GM18909 (cell line): Measurements from ENCODE around the gene ATP2C2.

ENCODE experiments used
- ATAC-seq: cut with Tn5 transposase; IDR thresholded peaks from one replicate; pipeline ENCODE4 v1.9.1; 2021; ENCODE audit warnings: mild to moderate bottlenecking; ENCODE audit not compliant: unreplicated experiment, poor library complexity

ATP2C2 gene

DNA sequence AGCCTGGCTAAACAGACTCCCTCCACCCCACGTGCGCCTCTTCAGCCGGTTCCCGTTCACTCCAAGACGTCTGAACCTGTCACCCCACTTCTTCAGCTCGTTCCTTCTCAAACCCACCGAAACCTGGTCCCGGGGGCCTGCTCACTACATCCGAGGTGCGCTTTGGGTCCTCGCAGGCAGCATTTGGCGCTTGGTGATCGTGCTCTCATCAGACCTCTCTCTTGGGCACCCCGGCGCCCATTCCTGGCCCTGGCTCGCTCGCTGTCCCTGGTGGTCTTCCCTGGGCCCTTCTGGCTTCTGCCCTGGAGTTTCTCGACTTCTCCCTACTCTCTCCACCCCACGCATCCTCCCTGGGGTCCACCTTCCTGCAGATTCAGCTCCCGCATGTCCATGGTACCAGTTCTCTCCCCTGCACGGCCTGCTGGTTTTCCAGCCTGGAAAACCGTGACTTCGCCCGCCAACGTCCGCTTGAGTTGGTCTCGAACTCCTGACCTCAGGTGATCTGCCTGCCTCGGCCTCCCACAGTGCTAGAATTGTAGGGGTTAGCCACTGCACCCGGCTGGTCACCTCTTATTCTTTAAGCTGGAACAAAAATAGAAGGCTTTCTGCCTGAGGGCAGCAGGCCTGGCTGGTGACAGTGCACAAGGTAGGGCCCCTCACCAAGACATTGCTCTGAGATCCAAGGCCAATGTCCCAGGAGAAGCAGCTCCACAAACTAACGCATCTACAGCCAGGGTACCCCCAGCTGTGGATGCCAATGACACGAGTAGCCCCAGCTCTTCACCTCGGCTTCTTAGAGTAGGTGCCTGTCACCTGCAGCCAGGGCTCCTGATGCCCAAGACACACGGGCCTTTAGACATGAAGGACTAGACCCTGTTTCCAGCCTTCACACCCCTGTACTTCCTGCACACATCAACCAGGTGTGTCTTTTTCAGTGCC lies 137.2 kb downstream of the ATP2C2 start:
- ATAC-seq, result no peak

DNA sequence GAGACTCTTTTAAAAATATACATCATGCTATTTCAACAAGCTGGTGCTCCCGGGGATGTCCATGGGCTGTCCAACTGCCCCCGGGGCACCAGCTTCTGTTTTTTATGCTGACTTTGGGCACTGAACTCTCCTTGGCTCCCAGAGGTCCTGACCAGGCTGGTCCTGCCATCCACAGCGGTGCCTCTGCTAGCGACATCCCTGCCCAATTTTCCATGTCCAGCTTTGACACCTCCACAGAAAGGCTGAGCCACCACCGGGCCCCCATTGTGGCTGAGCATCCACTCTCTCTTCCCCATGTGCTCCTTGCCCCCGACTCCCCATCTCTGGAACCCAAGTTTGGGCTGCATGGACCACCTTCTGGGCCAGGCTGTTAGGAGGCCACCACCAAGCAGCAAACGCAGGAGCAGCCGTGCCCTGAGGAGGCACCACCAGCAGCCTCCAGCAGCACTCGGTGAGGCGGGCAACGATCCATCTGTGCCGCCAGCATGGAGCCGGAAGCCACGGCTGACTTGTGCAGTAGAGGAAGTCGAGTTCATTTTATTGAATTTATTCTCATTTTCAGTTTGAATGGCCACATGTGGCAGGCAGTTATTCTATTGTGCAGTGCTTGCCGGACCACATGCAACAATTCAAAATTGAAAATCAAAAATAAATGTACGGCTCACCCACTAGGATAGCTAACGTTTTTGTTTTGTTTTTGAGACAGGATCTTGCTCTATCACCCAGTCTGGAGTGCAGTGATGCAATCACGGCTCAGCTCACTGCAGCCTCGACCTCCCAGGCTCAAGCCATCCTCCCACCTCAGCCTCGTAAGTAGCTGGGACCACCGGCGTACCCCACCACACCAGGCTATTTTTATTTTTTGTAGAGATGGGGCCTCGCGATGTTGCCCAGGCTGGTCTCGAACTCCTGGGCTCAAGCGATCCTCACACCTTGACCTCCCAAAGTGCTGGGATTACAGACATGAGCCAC lies 139.0 kb downstream of the ATP2C2 start:
- no peak for ATAC-seq

DNA sequence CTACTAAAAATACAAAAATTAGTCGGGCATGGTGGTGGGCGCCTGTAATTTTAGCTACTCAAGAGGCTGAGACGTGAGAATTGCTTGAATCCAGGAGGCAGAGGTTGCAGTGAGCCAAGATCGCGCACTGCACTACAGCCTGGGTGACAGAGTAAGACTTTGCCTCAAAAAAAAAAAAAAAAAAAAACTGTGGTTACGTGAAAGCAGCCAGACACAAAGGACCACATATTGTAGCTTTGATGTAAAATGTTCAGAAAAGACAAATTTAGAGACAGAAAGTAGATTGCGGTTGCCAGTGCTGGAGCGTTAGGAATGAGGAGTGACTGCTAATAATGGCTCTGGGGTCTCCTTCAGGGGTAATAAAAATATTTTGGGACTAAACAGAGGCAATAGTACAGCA lies 140.2 kb downstream of the ATP2C2 start:
- ATAC-seq, result no peak

DNA sequence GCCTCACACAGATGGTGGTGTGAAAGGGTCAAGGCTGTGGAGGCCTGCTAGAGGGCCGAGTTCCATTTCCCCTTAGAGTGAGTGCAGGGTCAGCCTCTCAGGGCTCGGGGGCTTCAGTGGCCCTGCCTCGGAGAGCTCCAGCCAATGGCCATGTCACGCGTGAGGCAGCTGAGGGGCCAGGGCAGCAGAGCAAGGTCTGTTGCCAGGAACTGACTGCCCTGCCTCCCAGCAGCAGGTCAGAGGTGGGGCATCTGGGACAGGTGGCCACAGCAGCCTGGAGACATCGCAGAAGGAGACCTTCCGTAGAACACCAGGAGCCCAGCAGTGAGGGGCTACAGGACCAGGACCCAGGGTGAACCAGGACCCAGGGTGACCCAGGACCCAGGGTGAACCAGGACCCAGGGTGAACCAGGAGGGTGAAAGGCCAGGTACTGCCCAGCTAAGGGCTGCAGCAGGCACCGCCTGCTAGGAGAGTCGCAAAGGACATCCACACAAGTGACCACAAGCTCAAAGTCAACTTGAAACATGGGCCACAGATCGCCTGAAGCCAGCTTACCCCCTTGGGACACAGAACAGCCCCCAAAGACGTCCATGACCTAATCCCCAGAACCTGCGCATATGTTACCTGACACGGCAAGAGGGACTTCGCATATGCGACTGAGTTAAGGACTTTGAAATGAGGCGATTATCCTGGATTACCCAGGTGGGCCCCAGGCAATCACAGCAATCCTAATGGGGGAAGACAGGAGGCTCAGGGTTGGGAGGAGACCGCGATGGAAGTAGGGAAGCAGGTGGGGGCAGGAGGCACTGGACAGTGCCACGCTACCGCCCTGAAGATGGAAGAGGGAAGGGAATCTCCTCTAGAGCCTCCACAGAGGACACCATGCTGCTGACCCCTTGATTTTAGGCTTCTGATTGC lies 141.0 kb downstream of the ATP2C2 start:
- ATAC-seq, result no peak

DNA sequence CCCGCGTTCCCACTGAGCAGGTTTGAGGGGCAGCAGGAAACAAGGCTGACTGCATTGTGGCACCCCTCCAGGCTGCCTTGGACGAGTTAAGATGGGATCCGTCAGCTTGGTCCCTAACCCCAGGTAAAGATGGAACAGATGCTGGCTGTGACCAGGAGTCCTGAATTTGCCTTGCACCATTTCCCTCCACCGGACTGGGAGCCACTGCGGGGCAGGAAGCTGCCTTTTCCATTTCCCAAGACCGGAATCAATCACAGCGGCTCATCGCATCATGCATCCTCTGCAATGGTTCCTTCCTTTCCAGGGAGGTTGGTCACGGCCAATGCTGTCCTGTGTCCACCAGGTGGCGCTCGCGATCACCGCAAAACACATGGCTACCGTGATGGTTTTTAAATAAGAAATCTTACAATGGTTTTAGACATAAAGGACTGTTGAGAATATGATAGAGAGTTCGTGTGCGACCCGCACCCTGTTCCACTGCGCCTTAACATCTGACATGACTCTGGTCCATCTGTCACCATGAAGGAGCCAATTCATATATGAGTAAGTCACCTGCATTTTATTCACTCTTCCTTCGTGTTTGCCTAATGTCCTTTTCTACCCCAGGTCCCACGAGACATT lies 143.0 kb downstream of the ATP2C2 start:
- no peak for ATAC-seq

DNA sequence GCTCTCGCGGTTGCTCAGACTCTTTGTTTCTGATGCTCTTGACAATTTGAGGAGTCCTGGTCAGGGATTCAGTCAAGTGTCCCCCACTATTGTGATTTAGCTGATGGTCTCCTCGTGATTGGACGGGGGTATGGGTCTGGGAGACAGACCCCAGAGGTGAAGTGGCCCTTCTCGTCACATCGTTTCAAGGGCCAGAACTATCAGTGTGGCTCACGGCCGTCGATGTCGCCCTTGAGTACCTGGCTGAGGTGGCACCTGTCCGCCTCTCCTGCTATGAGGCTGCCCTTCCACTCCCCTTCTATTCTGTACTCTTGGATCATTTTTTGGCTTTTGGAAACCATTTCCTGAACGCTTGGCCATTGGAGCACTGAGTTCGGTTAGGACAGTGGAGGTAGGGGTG lies 143.5 kb downstream of the ATP2C2 start:
- ATAC-seq, result no peak

DNA sequence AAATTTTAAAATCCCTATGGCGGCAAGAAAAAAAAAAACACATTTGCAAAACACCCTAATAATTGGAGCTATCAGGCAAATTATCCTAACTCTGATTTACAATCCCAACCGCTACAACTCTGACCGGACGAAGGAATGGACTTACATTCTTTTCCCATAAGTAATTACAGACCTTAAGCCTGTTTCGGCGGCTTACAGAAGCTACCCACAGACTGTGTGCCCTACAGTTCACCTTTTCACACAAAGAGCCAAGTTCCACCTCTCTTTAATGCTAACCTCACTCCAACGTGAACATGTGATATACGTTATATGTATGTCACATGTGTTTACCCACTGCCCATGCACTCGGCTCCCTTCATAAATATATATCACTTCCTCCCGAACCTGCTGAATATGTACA lies 144.8 kb downstream of the ATP2C2 start:
- no peak for ATAC-seq

DNA sequence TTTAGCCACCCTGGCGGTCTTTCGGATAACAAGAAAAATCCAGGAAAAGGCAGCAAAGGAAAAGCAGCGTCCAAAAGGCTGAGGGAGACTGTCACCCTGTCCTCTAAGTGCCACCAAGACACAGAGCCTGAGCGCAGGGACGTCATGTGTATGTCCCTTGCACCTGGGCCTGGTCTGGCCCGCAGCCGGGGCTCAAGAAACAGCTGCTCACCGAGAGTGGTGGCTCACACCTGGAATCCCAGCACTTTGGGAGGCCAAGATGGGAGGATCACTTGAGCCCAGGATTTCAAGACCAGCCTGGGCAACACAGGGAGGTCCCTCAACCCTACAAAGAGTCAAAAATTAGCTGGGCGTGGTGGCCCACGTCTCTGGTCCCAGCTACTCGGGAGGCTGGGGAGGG lies 145.3 kb downstream of the ATP2C2 start:
- no peak for ATAC-seq
